OCI-LY7 (cell line): ENCODE results near the gene APEH. TPM values are rescaled to one million over a fixed set of nuclear protein-coding genes. Genes with fewer than 3 reads are reported as not detected.
"Not testable (repeated sequence)": the region's sequence is repeated elsewhere in the genome, so short reads cannot be mapped to it uniquely, and the experiment has no call there.

Experiments
- BruUV-seq: library from RNA; stranded (reverse); fragments of 400-500 nt; replicated peaks from 2 replicates; lab custom pipeline; 2021; lab: Mats Ljungman, UMichigan
- CTCF ChIA-PET: fragments of 300-600 bp; sonication (Branson Sonifier 250); formaldehyde crosslinking; loops from one replicate; lab custom pipeline; 2022; ENCODE audit warnings: antibody characterized with exemption; ENCODE audit not compliant: unreplicated experiment; lab: Charles Lee
- POLR2A ChIA-PET: fragments of 300-600 bp; sonication (Branson Sonifier 250); formaldehyde crosslinking; loops from one replicate; lab custom pipeline; 2022; ENCODE audit warnings: antibody characterized with exemption; lab: Charles Lee
- DNase-seq: peaks from one replicate; pipeline ENCODE4 v3.0.0-alpha.2; 2015; ENCODE audit warnings: low spot score
- H2AFZ ChIP-seq: fragments of 200-600 bp; sonication (generic), shearing (Covaris generic); 2 replicates; pipeline ENCODE4 v1.6.1; 2014; ENCODE audit warnings: mild to moderate bottlenecking, antibody characterized with exemption, low read length, moderate library complexity
- H3K27ac ChIP-seq: fragments of 200-600 bp; sonication (generic); 2 replicates; pipeline ENCODE4 v1.5.1; 2014; ENCODE audit warnings: mixed run types, low read depth, mild to moderate bottlenecking, moderate library complexity, low read length, inconsistent platforms; ENCODE audit not compliant: poor library complexity, severe bottlenecking
- H3K36me3 ChIP-seq: fragments of 200-600 bp; sonication (generic); 2 replicates; pipeline ENCODE4 v1.6.1; 2014; ENCODE audit warnings: mild to moderate bottlenecking, antibody characterized with exemption, low read length, moderate library complexity, mixed read lengths; ENCODE audit not compliant: insufficient read depth
- H3K4me1 ChIP-seq: fragments of 200-600 bp; sonication (generic); 2 replicates; pipeline ENCODE4 v1.5.1; 2014; ENCODE audit warnings: mild to moderate bottlenecking, low read length; ENCODE audit not compliant: insufficient read depth, poor library complexity, severe bottlenecking
- H3K4me2 ChIP-seq: fragments of 200-600 bp; sonication (generic); 2 replicates; pipeline ENCODE4 v1.6.1; 2014; ENCODE audit warnings: mild to moderate bottlenecking, low read length
- H3K4me3 ChIP-seq: fragments of 200-600 bp; sonication (generic); 2 replicates; pipeline ENCODE4 v1.5.1; 2014; ENCODE audit warnings: mild to moderate bottlenecking, low read depth, low read length; ENCODE audit not compliant: poor library complexity, severe bottlenecking
- H3K79me2 ChIP-seq: fragments of 200-600 bp; sonication (generic); 2 replicates; pipeline ENCODE4 v1.6.1; 2016; ENCODE audit warnings: low read depth, mild to moderate bottlenecking, low read length, moderate library complexity, mixed read lengths; ENCODE audit not compliant: insufficient read depth
- H3K9me2 ChIP-seq: fragments of 200-600 bp; sonication (generic); 2 replicates; pipeline ENCODE4 v1.6.1; 2016; ENCODE audit warnings: mild to moderate bottlenecking, low read length, mixed read lengths; ENCODE audit not compliant: insufficient read depth
- H3K9me3 ChIP-seq: fragments of 200-600 bp; sonication (generic); 2 replicates; pipeline ENCODE4 v1.6.1; 2014; ENCODE audit warnings: mild to moderate bottlenecking, mixed run types, low read length, mixed read lengths
- H4K20me1 ChIP-seq: fragments of 200-600 bp; sonication (generic); 2 replicates; pipeline ENCODE4 v1.6.1; 2014; ENCODE audit warnings: mild to moderate bottlenecking, antibody characterized with exemption, low read length, moderate library complexity, mixed read lengths; ENCODE audit not compliant: insufficient read depth
- CTCF ChIP-seq: fragments of 200-600 bp; sonication (generic); conservative IDR thresholded peaks from 2 replicates; pipeline ENCODE4 v1.5.1; 2014; ENCODE audit warnings: mild to moderate bottlenecking, antibody characterized with exemption, low read length, moderate library complexity, mixed read lengths
- EZH2phosphoT487 ChIP-seq: fragments of 200-600 bp; sonication (generic); IDR thresholded peaks from 2 replicates; pipeline ENCODE4 v1.6.1; 2018; ENCODE audit warnings: low read depth, borderline replicate concordance, mild to moderate bottlenecking, mixed run types, antibody characterized with exemption, low read length, moderate library complexity, mixed read lengths
- intact Hi-C: fragments of 100-400 bp; cut with micrococcal nuclease; formaldehyde crosslinking; loops from one replicate; pipeline ENCODE4 v1.10.0; 2022; ENCODE audit not compliant: unreplicated experiment
- total RNA-seq, 2 experiments: library from RNA; depleted of rRNA in 1 of 2; stranded (reverse); fragments of >200 nt in 1 of 2; shearing (Covaris generic) in 1 of 2; gene quantifications; 2 replicates each; pipeline ENCODE4 v1.2.3, GENCODE V29; 2014 to 2022

The APEH gene
- total RNA-seq, 2 experiments from 2014 or later: 112 to 132 TPM

GRCh38 chr3:49681232-49681522 is 7.0 kb downstream of the APEH start:
- H2AFZ ChIP-seq: no peak overlapping the region
- ChIA-PET POLR2A (no interaction called here), CTCF (no interaction called here)
- H4K20me1 ChIP-seq: no peaks in the 10 kb centered on the region
- no peak overlapping the region for H3K27ac ChIP-seq
- TF ChIP-seq CTCF (no peak), EZH2phosphoT487 (no peak)
- no peak overlapping the region for H3K4me3 ChIP-seq
- DNase-seq: no peak
- no peaks in the 10 kb centered on the region for H3K9me3 ChIP-seq
- H3K79me2 ChIP-seq: no peaks in the 10 kb centered on the region
- H3K36me3 ChIP-seq: peaks cover 75% of the 10 kb centered on the region
- BruUV-seq: no TSS peak
- intact Hi-C loops: no loop called here
- H3K4me2 ChIP-seq: no peak overlapping the region
- H3K4me1 ChIP-seq: no peaks in the 10 kb centered on the region
- H3K9me2 ChIP-seq: no peaks in the 10 kb centered on the region

- ChIA-PET CTCF (no interaction called here), POLR2A (no interaction called here)
- Histone ChIP-seq H2AFZ (no peak overlapping the region), H3K36me3 (peaks cover 71% of the 10 kb centered on the region), H3K79me2 (no peaks in the 10 kb centered on the region), H4K20me1 (no peaks in the 10 kb centered on the region), H3K27ac (no peak overlapping the region), H3K4me3 (no peak overlapping the region), H3K4me2 (no peak overlapping the region), H3K4me1 (no peaks in the 10 kb centered on the region), H3K9me2 (no peaks in the 10 kb centered on the region), H3K9me3 (no peaks in the 10 kb centered on the region)
- TF ChIP-seq CTCF (no peak), EZH2phosphoT487 (no peak)
- no peak for DNase-seq
- no TSS peak for BruUV-seq
- intact Hi-C loops: no loop called here
Measured at GRCh38 chr3:49681543-49681942, 7.4 kb downstream of the APEH start.

DNA sequence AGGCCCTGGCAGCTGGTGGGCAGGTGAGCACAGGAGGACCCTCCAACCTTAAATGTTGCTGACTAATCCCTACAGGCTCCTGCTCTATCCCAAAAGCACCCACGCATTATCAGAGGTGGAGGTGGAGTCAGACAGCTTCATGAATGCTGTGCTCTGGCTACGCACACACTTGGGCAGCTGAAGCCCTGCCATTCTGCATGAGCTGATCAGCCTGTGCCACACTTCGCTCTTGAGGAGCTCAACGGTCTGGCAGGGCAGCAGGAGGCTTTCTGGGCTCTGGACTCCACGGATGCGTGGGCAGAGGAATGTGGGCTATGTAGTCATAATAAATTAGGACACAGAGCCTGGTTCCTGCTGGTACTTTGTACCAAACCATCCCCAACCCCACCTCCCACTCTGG is 9.0 kb downstream of the APEH start:
- intact Hi-C loops: no loop called here
- Histone ChIP-seq H4K20me1 (no peaks in the 10 kb centered on the region), H3K4me3 (no peak overlapping the region), H3K9me3 (no peaks in the 10 kb centered on the region), H3K4me2 (no peak overlapping the region), H3K4me1 (no peaks in the 10 kb centered on the region), H3K9me2 (no peaks in the 10 kb centered on the region), H3K36me3 (peaks cover 56% of the 10 kb centered on the region; the same call in 1 of the 2 replicates), H3K27ac (no peak overlapping the region), H2AFZ (no peak overlapping the region), H3K79me2 (no peaks in the 10 kb centered on the region)
- TF ChIP-seq EZH2phosphoT487: no peak
- no peak for TF ChIP-seq CTCF
- no peak for DNase-seq
- CTCF ChIA-PET: no interaction called here
- POLR2A ChIA-PET: no interaction called here
- BruUV-seq: TSS peak; percentile 50

GRCh38 chr3:49684453-49684852 is 10.3 kb downstream of the APEH start:
- intact Hi-C loops, H4K20me1 ChIP-seq, H3K4me3 ChIP-seq, H3K9me2 ChIP-seq, H3K9me3 ChIP-seq, POLR2A ChIA-PET, H3K79me2 ChIP-seq, CTCF ChIA-PET, H3K4me1 ChIP-seq, DNase-seq, H2AFZ ChIP-seq, H3K27ac ChIP-seq, H3K4me2 ChIP-seq, BruUV-seq: not testable (repeated sequence)
- H3K36me3 ChIP-seq: peaks cover 43% of the 10 kb centered on the region; the same call in 1 of the 2 replicates

GRCh38 chr3:49685103-49685502 is 11.0 kb downstream of the APEH start:
- DNase-seq, H3K4me2 ChIP-seq, BruUV-seq, H4K20me1 ChIP-seq, intact Hi-C loops, H3K4me3 ChIP-seq, POLR2A ChIA-PET, H3K9me3 ChIP-seq, H3K27ac ChIP-seq, H3K9me2 ChIP-seq, H3K4me1 ChIP-seq, H2AFZ ChIP-seq, H3K79me2 ChIP-seq, CTCF ChIA-PET: not testable (repeated sequence)
- H3K36me3 ChIP-seq: peaks cover 36% of the 10 kb centered on the region; the same call in 1 of the 2 replicates
